Endothelial cell (in vitro differentiated cells): ENCODE measurements around the gene TNFRSF25. TPM values are rescaled to one million over a fixed set of nuclear protein-coding genes. Genes with fewer than 3 reads are reported as not detected.

Source experiments
- DNase-seq: peaks from one replicate; pipeline ENCODE4 v3.0.0; 2021; ENCODE audit warnings: low spot score
- H3K27ac Mint-ChIP-seq: one replicate; pipeline ENCODE4 v1.8.0; 2021; ENCODE audit warnings: mixed read lengths, inconsistent platforms; ENCODE audit not compliant: unreplicated experiment
- H3K27me3 Mint-ChIP-seq: one replicate; pipeline ENCODE4 v1.8.0; 2021; ENCODE audit warnings: mild to moderate bottlenecking, moderate library complexity, mixed read lengths, inconsistent platforms; ENCODE audit not compliant: unreplicated experiment
- H3K36me3 Mint-ChIP-seq: one replicate; pipeline ENCODE4 v1.8.0; 2021; ENCODE audit warnings: mild to moderate bottlenecking, low read depth, mixed read lengths, inconsistent platforms; ENCODE audit not compliant: unreplicated experiment
- H3K4me1 Mint-ChIP-seq: one replicate; pipeline ENCODE4 v1.8.0; 2021; ENCODE audit warnings: mild to moderate bottlenecking, mixed read lengths, inconsistent platforms; ENCODE audit not compliant: unreplicated experiment
- H3K4me3 Mint-ChIP-seq: one replicate; pipeline ENCODE4 v1.8.0; 2021; ENCODE audit warnings: mild to moderate bottlenecking, mixed read lengths, inconsistent platforms; ENCODE audit not compliant: unreplicated experiment
- H3K9me3 Mint-ChIP-seq: one replicate; pipeline ENCODE4 v1.8.0; 2021; ENCODE audit warnings: mixed read lengths, inconsistent platforms; ENCODE audit not compliant: unreplicated experiment
- CTCF ChIP-seq: fragments of 200-600 bp; sonication (generic); IDR thresholded peaks from one replicate; pipeline ENCODE4 v1.5.0; 2021; ENCODE audit warnings: antibody characterized with exemption; ENCODE audit not compliant: unreplicated experiment
- total RNA-seq: library from RNA; stranded (reverse); fragmentation: NEBNext Ultra II Directional; extraction: Animal tissue kit (Norgen Biotek cat#: 25700); gene quantifications from one replicate; pipeline ENCODE4 v1.2.1, GENCODE V29; 2021; ENCODE audit not compliant: unreplicated experiment

TNFRSF25 gene
- total RNA-seq, 1 donor from 2014 or later, result 104 TPM

- TF ChIP-seq CTCF, result no peak
- H3K27ac Mint-ChIP-seq, result peak overlapping the region; percentile 5
Measured at GRCh38 chr1:6505367-6506209, 39.6 kb upstream of the TNFRSF25 start.

GRCh38 chr1:6504887-6505286 is 38.9 kb upstream of the TNFRSF25 start:
- H3K36me3 Mint-ChIP-seq, result no peaks in the 10 kb centered on the region
- no peaks in the 10 kb centered on the region for H3K4me1 Mint-ChIP-seq
- no peak overlapping the region for H3K4me3 Mint-ChIP-seq
- no peaks in the 10 kb centered on the region for H3K9me3 Mint-ChIP-seq
- DNase-seq, result no peak
- no peak overlapping the region for H3K27ac Mint-ChIP-seq
- no peak for TF ChIP-seq CTCF
- H3K27me3 Mint-ChIP-seq, result peaks cover 12% of the 10 kb centered on the region

More at GRCh38 chr1:6505367-6506209, 39.6 kb upstream of the TNFRSF25 start:
- Mint-ChIP-seq H3K4me1 (no peaks in the 10 kb centered on the region), H3K4me3 (no peak overlapping the region), H3K27me3 (peaks cover 12% of the 10 kb centered on the region), H3K9me3 (no peaks in the 10 kb centered on the region), H3K36me3 (no peaks in the 10 kb centered on the region)
- no peak for DNase-seq

GRCh38 chr1:6503884-6504602 is 38.1 kb upstream of the TNFRSF25 start:
- no peak for DNase-seq
- no peaks in the 10 kb centered on the region for H3K9me3 Mint-ChIP-seq
- H3K36me3 Mint-ChIP-seq, result no peaks in the 10 kb centered on the region
- no peaks in the 10 kb centered on the region for H3K4me1 Mint-ChIP-seq
- H3K27me3 Mint-ChIP-seq, result peaks cover 12% of the 10 kb centered on the region
- TF ChIP-seq CTCF, result no peak
- no peak overlapping the region for H3K27ac Mint-ChIP-seq
- H3K4me3 Mint-ChIP-seq, result no peak overlapping the region

GRCh38 chr1:6502000-6502891 is 36.3 kb upstream of the TNFRSF25 start:
- H3K9me3 Mint-ChIP-seq, result no peaks in the 10 kb centered on the region
- H3K4me3 Mint-ChIP-seq, result no peak overlapping the region
- H3K36me3 Mint-ChIP-seq, result no peaks in the 10 kb centered on the region
- no peak for DNase-seq
- no peak for TF ChIP-seq CTCF
- no peak overlapping the region for H3K27ac Mint-ChIP-seq
- H3K27me3 Mint-ChIP-seq, result peaks cover 19% of the 10 kb centered on the region
- H3K4me1 Mint-ChIP-seq, result no peaks in the 10 kb centered on the region
